Erythroblast (primary cell): Measurements from ENCODE around the gene PSMC4.

Experiments used
- GATA1 ChIP-seq: IDR thresholded peaks from 2 replicates; pipeline ENCODE4 v1.6.1; 2011; ENCODE audit warnings: low read depth, mild to moderate bottlenecking, control low read depth, low read length, moderate library complexity
- POLR2A ChIP-seq: IDR thresholded peaks from 2 replicates; pipeline ENCODE4 v1.6.1; 2011; ENCODE audit warnings: mild to moderate bottlenecking, low read length

DNA sequence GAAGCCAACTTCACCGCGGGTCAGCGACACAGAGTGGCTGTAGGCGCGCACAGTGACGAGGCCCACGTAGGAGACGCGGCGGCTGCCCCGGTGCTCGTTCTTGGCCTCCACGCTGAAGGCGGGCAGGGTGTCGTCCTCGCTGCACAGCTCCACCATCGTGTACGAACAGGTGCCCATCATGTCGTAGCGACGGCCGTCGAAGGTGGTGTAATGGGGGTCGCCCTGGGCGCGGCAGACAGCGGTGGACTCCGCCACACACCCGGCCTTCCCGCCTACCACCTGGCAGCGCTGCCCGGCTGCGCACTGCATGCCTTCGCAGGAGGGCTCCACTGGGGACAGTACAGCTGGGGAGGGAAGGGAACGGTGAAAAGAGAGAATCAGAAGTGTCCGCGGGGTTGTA, 46.6 kb upstream of the PSMC4 start:
- TF ChIP-seq POLR2A (no peak), GATA1 (no peak)
